Measurements from ENCODE around the gene G0S2. TPM values are rescaled to one million over a fixed set of nuclear protein-coding genes. Genes with fewer than 3 reads are reported as not detected.

The G0S2 gene
- polyA plus RNA-seq, 1 donor from 2014 or later = 0.33 TPM

DNA sequence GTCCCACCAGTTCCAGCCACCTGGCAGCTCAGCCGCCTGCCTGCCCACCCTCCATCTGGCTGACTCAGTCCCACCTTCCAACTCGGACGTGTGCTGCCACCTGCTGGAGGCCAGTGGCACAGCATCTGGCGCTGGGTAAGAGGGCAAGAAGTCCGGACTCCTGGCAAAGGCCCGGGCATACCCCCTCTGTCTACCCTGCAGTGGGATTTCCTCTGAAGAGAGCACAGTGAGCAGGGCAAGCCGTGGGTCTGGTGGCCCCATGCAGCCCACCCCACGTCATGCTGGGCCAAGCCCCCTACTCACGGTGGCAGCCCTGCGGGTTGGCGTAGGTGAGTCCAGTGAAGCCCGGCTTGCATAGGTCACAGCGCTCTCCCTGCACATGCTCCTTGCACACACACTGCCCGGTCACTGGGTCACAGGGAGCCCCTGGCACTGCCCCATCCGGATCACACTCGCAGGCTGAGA, 47.4 kb upstream of the G0S2 start:
- no peaks in the 10 kb centered on the region for H3K9me3 ChIP-seq (ENCODE audit: low read length)
- TF ChIP-seq CTCF (IDR thresholded peaks at IDR 0.05; ENCODE audit: poor library complexity, severe bottlenecking) (peak; percentile 97), TAF1 (IDR thresholded peaks at IDR 0.05; ENCODE audit: low read depth) (no peak), RAD21 (conservative IDR thresholded peaks at IDR 0.05) (peak; percentile 92), POLR2AphosphoS5 (IDR thresholded peaks at IDR 0.05) (no peak), MXI1 (conservative IDR thresholded peaks at IDR 0.05; ENCODE audit: poor library complexity, severe bottlenecking) (no peak), SMC3 (conservative IDR thresholded peaks at IDR 0.05; ENCODE audit: poor library complexity) (peak; percentile 94), EZH2 (IDR thresholded peaks at IDR 0.05; ENCODE audit: borderline replicate concordance, insufficient read depth, low read length, poor library complexity, severe bottlenecking) (no peak), EP300 (conservative IDR thresholded peaks at IDR 0.05; ENCODE audit: poor library complexity, severe bottlenecking) (no peak)
- TF ChIP-seq, protein P1, sequence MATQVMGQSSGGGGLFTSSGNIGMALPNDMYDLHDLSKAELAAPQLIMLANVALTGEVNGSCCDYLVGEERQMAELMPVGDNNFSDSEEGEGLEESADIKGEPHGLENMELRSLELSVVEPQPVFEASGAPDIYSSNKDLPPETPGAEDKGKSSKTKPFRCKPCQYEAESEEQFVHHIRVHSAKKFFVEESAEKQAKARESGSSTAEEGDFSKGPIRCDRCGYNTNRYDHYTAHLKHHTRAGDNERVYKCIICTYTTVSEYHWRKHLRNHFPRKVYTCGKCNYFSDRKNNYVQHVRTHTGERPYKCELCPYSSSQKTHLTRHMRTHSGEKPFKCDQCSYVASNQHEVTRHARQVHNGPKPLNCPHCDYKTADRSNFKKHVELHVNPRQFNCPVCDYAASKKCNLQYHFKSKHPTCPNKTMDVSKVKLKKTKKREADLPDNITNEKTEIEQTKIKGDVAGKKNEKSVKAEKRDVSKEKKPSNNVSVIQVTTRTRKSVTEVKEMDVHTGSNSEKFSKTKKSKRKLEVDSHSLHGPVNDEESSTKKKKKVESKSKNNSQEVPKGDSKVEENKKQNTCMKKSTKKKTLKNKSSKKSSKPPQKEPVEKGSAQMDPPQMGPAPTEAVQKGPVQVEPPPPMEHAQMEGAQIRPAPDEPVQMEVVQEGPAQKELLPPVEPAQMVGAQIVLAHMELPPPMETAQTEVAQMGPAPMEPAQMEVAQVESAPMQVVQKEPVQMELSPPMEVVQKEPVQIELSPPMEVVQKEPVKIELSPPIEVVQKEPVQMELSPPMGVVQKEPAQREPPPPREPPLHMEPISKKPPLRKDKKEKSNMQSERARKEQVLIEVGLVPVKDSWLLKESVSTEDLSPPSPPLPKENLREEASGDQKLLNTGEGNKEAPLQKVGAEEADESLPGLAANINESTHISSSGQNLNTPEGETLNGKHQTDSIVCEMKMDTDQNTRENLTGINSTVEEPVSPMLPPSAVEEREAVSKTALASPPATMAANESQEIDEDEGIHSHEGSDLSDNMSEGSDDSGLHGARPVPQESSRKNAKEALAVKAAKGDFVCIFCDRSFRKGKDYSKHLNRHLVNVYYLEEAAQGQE (IDR thresholded peaks at IDR 0.05; ENCODE audit: borderline replicate concordance) = no peak
- no peak overlapping the region for H3K4me3 ChIP-seq (ENCODE audit: low read length)
- no peaks in the 10 kb centered on the region for H3K79me2 ChIP-seq (replicated peaks; ENCODE audit: insufficient read depth, low read length)
- H3K4me2 ChIP-seq (ENCODE audit: low read length) = no peak overlapping the region
- no peak overlapping the region for H3K27ac ChIP-seq (ENCODE audit: low read length)
- no peaks in the 10 kb centered on the region for H3K36me3 ChIP-seq (ENCODE audit: insufficient read depth, low read length)
- no peaks in the 10 kb centered on the region for H3K27me3 ChIP-seq (ENCODE audit: insufficient read depth, low read depth, low read length)
- H3K9ac ChIP-seq (ENCODE audit: low read length) = no peak overlapping the region
- no peak overlapping the region for H2AFZ ChIP-seq (ENCODE audit: low read depth, low read length)
- no peaks in the 10 kb centered on the region for H3F3A ChIP-seq (ENCODE audit: insufficient read depth, low read length, poor library complexity, severe bottlenecking)
- H4K20me1 ChIP-seq (ENCODE audit: insufficient read depth) = no peaks in the 10 kb centered on the region
- H3K9me2 ChIP-seq (ENCODE audit: insufficient read depth, low read length) = no peaks in the 10 kb centered on the region

DNA sequence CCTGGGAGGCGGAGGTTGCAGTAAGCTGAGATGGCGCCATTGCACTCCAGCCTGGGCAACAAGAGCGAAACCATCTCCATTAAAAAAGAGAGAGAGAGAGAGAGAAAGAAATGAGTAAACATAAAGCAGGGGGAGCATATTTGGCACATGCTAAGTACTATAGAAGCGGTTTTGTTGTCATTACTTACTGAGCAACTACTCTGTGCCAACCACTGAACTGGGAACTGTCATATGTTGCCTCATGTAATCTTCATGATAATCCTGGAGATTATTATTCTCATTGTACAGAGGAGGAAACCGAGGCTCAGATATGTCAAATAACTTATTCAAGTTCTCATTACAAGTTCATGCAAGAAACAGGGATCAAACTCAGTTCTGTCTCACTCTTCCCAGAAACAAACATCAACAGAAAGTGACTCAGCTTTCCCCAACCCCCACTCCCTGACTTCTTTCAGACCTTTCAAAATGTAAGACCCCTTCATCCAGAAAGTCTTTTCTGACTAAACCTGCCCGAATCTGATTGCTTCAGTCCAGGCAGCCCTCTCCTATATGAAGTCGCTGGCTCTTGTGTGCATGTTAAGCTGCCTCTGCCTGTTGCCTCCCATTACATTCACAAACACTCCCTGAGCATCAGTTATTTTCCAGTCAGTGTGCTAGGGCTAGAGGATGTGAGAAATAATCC, 46.5 kb upstream of the G0S2 start:
- H3K4me2 ChIP-seq (ENCODE audit: low read length) = no peak overlapping the region
- no peak overlapping the region for H3K27ac ChIP-seq (ENCODE audit: low read length)
- no peaks in the 10 kb centered on the region for H4K20me1 ChIP-seq (ENCODE audit: insufficient read depth)
- TF ChIP-seq SMC3 (conservative IDR thresholded peaks at IDR 0.05; ENCODE audit: poor library complexity) (no peak), RAD21 (conservative IDR thresholded peaks at IDR 0.05) (no peak), MXI1 (conservative IDR thresholded peaks at IDR 0.05; ENCODE audit: poor library complexity, severe bottlenecking) (no peak), EP300 (conservative IDR thresholded peaks at IDR 0.05; ENCODE audit: poor library complexity, severe bottlenecking) (no peak), POLR2AphosphoS5 (IDR thresholded peaks at IDR 0.05) (no peak), EZH2 (IDR thresholded peaks at IDR 0.05; ENCODE audit: borderline replicate concordance, insufficient read depth, low read length, poor library complexity, severe bottlenecking) (no peak), CTCF (IDR thresholded peaks at IDR 0.05; ENCODE audit: poor library complexity, severe bottlenecking) (no peak), TAF1 (IDR thresholded peaks at IDR 0.05; ENCODE audit: low read depth) (no peak)
- TF ChIP-seq, protein P1 (IDR thresholded peaks at IDR 0.05; ENCODE audit: borderline replicate concordance) = no peak
- no peaks in the 10 kb centered on the region for H3K9me2 ChIP-seq (ENCODE audit: insufficient read depth, low read length)
- H3K4me3 ChIP-seq (ENCODE audit: low read length) = no peak overlapping the region
- no peaks in the 10 kb centered on the region for H3K9me3 ChIP-seq (ENCODE audit: low read length)
- no peaks in the 10 kb centered on the region for H3F3A ChIP-seq (ENCODE audit: insufficient read depth, low read length, poor library complexity, severe bottlenecking)
- H3K9ac ChIP-seq (ENCODE audit: low read length) = no peak overlapping the region
- no peaks in the 10 kb centered on the region for H3K27me3 ChIP-seq (ENCODE audit: insufficient read depth, low read depth, low read length)
- H3K36me3 ChIP-seq (ENCODE audit: insufficient read depth, low read length) = no peaks in the 10 kb centered on the region
- no peak overlapping the region for H2AFZ ChIP-seq (ENCODE audit: low read depth, low read length)
- H3K79me2 ChIP-seq (replicated peaks; ENCODE audit: insufficient read depth, low read length) = no peaks in the 10 kb centered on the region

Measured in neural cell (in vitro differentiated cells).